PC-3 (cell line): ENCODE results near the gene ATP5F1B. TPM values are rescaled to one million over a fixed set of nuclear protein-coding genes. Genes with fewer than 3 reads are reported as not detected.

Experiments
- ATAC-seq: fragments of 200-7000 bp; cut with Tn5 transposase; 2 replicates; pipeline ENCODE4 v1.9.1; 2020; ENCODE audit warnings: mild to moderate bottlenecking, moderate library complexity
- BruUV-seq: library from RNA; stranded (reverse); fragments of 400-500 nt; replicated peaks from 2 replicates; lab custom pipeline; 2021; lab: Mats Ljungman, UMichigan
- CTCF ChIA-PET: fragments of 300-600 bp; sonication (Branson Sonifier 250); formaldehyde crosslinking; loops from one replicate; lab custom pipeline; 2022; ENCODE audit warnings: antibody characterized with exemption; lab: Charles Lee
- POLR2A ChIA-PET: fragments of 300-600 bp; sonication (Branson Sonifier 250); formaldehyde crosslinking; loops from one replicate; lab custom pipeline; 2022; ENCODE audit warnings: antibody characterized with exemption; ENCODE audit not compliant: unreplicated experiment; lab: Charles Lee
- DNase-seq: peaks from one replicate; pipeline ENCODE4 v3.0.0-alpha.2; 2015
- H2AFZ ChIP-seq: fragments of 300-600 bp; sonication (generic); 2 replicates; pipeline ENCODE4 v1.6.0; 2016; ENCODE audit warnings: antibody characterized with exemption, low read length
- H3F3A ChIP-seq: fragments of 300-600 bp; sonication (generic); one replicate; pipeline ENCODE4 v1.6.0; 2017; ENCODE audit warnings: antibody characterized with exemption, low read length, control low read depth, mild to moderate bottlenecking; ENCODE audit not compliant: unreplicated experiment
- H3K27ac ChIP-seq: fragments of 300-600 bp; sonication (generic); 2 replicates; pipeline ENCODE4 v1.5.1; 2016; ENCODE audit warnings: mild to moderate bottlenecking, low read length
- H3K27me3 ChIP-seq: fragments of 300-600 bp; sonication (generic); 2 replicates; pipeline ENCODE4 v1.6.1; 2016; ENCODE audit warnings: low read length, mixed read lengths
- H3K36me3 ChIP-seq: fragments of 300-600 bp; sonication (generic); 2 replicates; pipeline ENCODE4 v1.6.1; 2016; ENCODE audit warnings: low read depth, mixed run types, low read length, mixed read lengths
- H3K4me1 ChIP-seq: fragments of 300-600 bp; sonication (generic); 2 replicates; pipeline ENCODE4 v1.5.1; 2016; ENCODE audit warnings: low read length; ENCODE audit not compliant: insufficient read depth
- H3K4me2 ChIP-seq: fragments of 300-600 bp; sonication (generic); 2 replicates; pipeline ENCODE4 v1.6.0; 2016; ENCODE audit warnings: low read length
- H3K4me3 ChIP-seq: fragments of 300-600 bp; sonication (generic); 2 replicates; pipeline ENCODE4 v1.5.1; 2016; ENCODE audit warnings: mild to moderate bottlenecking, low read length, mixed read lengths
- H3K79me2 ChIP-seq: fragments of 300-600 bp; sonication (generic); 2 replicates; pipeline ENCODE4 v1.6.1; 2017; ENCODE audit warnings: low read length, mixed read lengths
- H3K9ac ChIP-seq: fragments of 300-600 bp; sonication (generic); 2 replicates; pipeline ENCODE4 v1.6.0; 2016; ENCODE audit warnings: mild to moderate bottlenecking, low read length
- H3K9me2 ChIP-seq: fragments of 300-600 bp; sonication (generic); replicated peaks from 2 replicates; pipeline ENCODE4 v1.6.1; 2016; ENCODE audit warnings: mixed run types, low read length, mixed read lengths
- H3K9me3 ChIP-seq: fragments of 300-600 bp; sonication (generic); 2 replicates; pipeline ENCODE4 v1.6.1; 2016; ENCODE audit warnings: low read length, mixed read lengths
- H4K20me1 ChIP-seq: fragments of 300-600 bp; sonication (generic); 2 replicates; pipeline ENCODE4 v1.6.1; 2016; ENCODE audit warnings: low read length, mixed read lengths
- CTCF ChIP-seq: fragments of 300-600 bp; sonication (generic); conservative IDR thresholded peaks from 2 replicates; pipeline ENCODE4 v1.5.1; 2017; ENCODE audit warnings: antibody characterized with exemption, low read depth, mild to moderate bottlenecking, low read length
- EZH2 ChIP-seq: fragments of 300-600 bp; sonication (generic); IDR thresholded peaks from one replicate; pipeline ENCODE4 v1.6.1; 2017; ENCODE audit warnings: antibody characterized with exemption, mild to moderate bottlenecking, low read length; ENCODE audit not compliant: unreplicated experiment
- EZH2phosphoT487 ChIP-seq: fragments of 300-600 bp; sonication (generic); IDR thresholded peaks from 2 replicates; pipeline ENCODE4 v1.6.1; 2018; ENCODE audit warnings: mild to moderate bottlenecking, antibody characterized with exemption, low read length, borderline replicate concordance
- intact Hi-C: fragments of 100-400 bp; cut with micrococcal nuclease; formaldehyde crosslinking; loops from 2 replicates; pipeline ENCODE4 v1.9.0; 2023
- total RNA-seq: library from RNA; depleted of rRNA; stranded (reverse); fragments of >200 nt; gene quantifications from 2 replicates; pipeline ENCODE4 v1.2.3, GENCODE V29; 2014

ATP5F1B gene
- total RNA-seq, 1 experiment from 2014 or later = 1,046 TPM

GRCh38 chr12:56591961-56592360, 53.8 kb downstream of the ATP5F1B start:
- H3K4me2 ChIP-seq = no peak overlapping the region
- ATAC-seq = no peak
- no peaks in the 10 kb centered on the region for H3K9me3 ChIP-seq
- no peak for DNase-seq
- H3K9me2 ChIP-seq = no peaks in the 10 kb centered on the region
- ChIA-PET CTCF (no interaction called here), POLR2A (no interaction called here)
- TF ChIP-seq CTCF = no peak
- no peak for TF ChIP-seq EZH2
- no peak for TF ChIP-seq EZH2phosphoT487
- H3F3A ChIP-seq = no peaks in the 10 kb centered on the region
- H3K9ac ChIP-seq = no peak overlapping the region
- intact Hi-C loops = loop anchor here (5.0 kb wide), 1 partner anchor 95 kb away; no protein-coding TSS in a partner anchor
- H3K79me2 ChIP-seq = no peaks in the 10 kb centered on the region
- no peak overlapping the region for H3K27ac ChIP-seq
- H3K4me1 ChIP-seq = no peaks in the 10 kb centered on the region
- no peak overlapping the region for H2AFZ ChIP-seq
- H4K20me1 ChIP-seq = no peaks in the 10 kb centered on the region
- no peak overlapping the region for H3K4me3 ChIP-seq
- H3K27me3 ChIP-seq = no peaks in the 10 kb centered on the region
- no TSS peak for BruUV-seq
- peaks cover 21% of the 10 kb centered on the region; the same call in 1 of the 2 replicates for H3K36me3 ChIP-seq

GRCh38 chr12:56591126-56591525, 54.7 kb downstream of the ATP5F1B start:
- no peak overlapping the region for H3K27ac ChIP-seq
- no peaks in the 10 kb centered on the region for H4K20me1 ChIP-seq
- H3K36me3 ChIP-seq = peaks cover 21% of the 10 kb centered on the region; the same call in 1 of the 2 replicates
- no peak overlapping the region for H3K4me3 ChIP-seq
- POLR2A ChIA-PET = interaction anchor here (0.6 kb wide), 1 partner anchor 46 kb away, joined by 3 read pairs; no protein-coding TSS in a partner anchor
- no peaks in the 10 kb centered on the region for H3K9me2 ChIP-seq
- H3K27me3 ChIP-seq = no peaks in the 10 kb centered on the region
- 0 out of 2 replicates have a peak, but pooled peaks cover 6% of the 10 kb centered on the region for H3K4me1 ChIP-seq
- no peaks in the 10 kb centered on the region for H3K9me3 ChIP-seq
- CTCF ChIA-PET = interaction anchor here (0.8 kb wide), 1 partner anchor 46 kb away, joined by 3 read pairs; no protein-coding TSS in a partner anchor
- no TSS peak for BruUV-seq
- intact Hi-C loops = loop anchor here (5.0 kb wide), 1 partner anchor 94 kb away; no protein-coding TSS in a partner anchor
- TF ChIP-seq EZH2phosphoT487 (no peak), CTCF (no peak), EZH2 (no peak)
- no peak overlapping the region for H3K4me2 ChIP-seq
- DNase-seq (no peak), ATAC-seq (no peak)
- H3K9ac ChIP-seq = no peak overlapping the region
- no peaks in the 10 kb centered on the region for H3K79me2 ChIP-seq
- no peaks in the 10 kb centered on the region for H3F3A ChIP-seq
- no peak overlapping the region for H2AFZ ChIP-seq

DNA sequence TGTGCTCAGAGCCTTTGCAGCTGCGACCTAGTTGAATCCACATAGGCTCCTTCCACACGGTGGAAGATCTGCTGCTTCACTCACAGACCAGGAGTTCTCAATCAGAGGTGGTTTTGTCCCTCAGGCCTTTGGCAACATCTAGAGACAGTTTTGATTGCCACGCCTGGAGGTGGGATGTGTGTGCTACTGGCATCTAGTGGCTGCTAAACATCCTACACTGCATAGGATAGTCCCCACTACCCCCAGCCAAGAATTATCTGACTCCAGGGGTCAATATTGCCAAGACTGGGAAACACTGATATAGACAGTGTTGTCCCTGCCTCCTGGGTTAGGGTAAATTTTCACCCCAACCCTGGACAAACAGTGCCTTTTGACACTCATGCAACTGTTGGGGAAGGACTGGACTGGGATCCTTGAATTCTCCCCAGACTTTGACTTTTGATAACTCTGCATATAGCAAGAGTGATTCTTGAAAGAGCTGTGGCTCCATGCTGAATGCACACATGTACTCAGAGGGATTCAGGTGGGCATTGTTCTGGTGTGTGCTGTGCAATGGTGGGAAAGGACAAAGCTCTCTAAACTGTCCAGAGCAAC, 55.5 kb downstream of the ATP5F1B start:
- DNase-seq (peak; percentile 59), ATAC-seq (peak; percentile 57)
- Histone ChIP-seq H3K79me2 (no peaks in the 10 kb centered on the region), H3K4me2 (no peak overlapping the region), H3K9ac (no peak overlapping the region), H3K9me3 (no peaks in the 10 kb centered on the region), H3K27me3 (no peaks in the 10 kb centered on the region), H3F3A (no peaks in the 10 kb centered on the region), H4K20me1 (no peaks in the 10 kb centered on the region), H3K4me3 (no peak overlapping the region), H3K36me3 (peaks cover 17% of the 10 kb centered on the region; the same call in 1 of the 2 replicates), H2AFZ (no peak overlapping the region), H3K9me2 (no peaks in the 10 kb centered on the region), H3K27ac (no peak overlapping the region), H3K4me1 (0 out of 2 replicates have a peak, but pooled peaks cover 6% of the 10 kb centered on the region)
- TF ChIP-seq EZH2 (no peak), CTCF (peak; percentile 68), EZH2phosphoT487 (no peak)
- ChIA-PET POLR2A (interaction anchor here (0.6 kb wide), 1 partner anchor 47 kb away, joined by 3 read pairs; no protein-coding TSS in a partner anchor), CTCF (interaction anchor here (0.8 to 1.1 kb wide), 3 partner anchors 17 to 47 kb away, joined by 3 to 7 read pairs (median 3); no protein-coding TSS in a partner anchor)
- BruUV-seq = no TSS peak
- intact Hi-C loops = loop anchor here (5.0 kb wide), 1 partner anchor 93 kb away; no protein-coding TSS in a partner anchor
